GM10248 (cell line): ENCODE results near the gene ABCA13.

Source experiments
- CTCF ChIA-PET: fragments of 300-600 bp; sonication (Branson Sonifier 250); formaldehyde crosslinking; extraction: SDS; loops from one replicate; lab custom pipeline; 2021; ENCODE audit warnings: antibody characterized with exemption; lab: Yijun Ruan, JAX
- POLR2A ChIA-PET: fragments of 350-650 bp; sonication (Branson Sonifier 250); formaldehyde crosslinking; extraction: SDS; loops from one replicate; lab custom pipeline; 2020; ENCODE audit warnings: antibody characterized with exemption; lab: Yijun Ruan, JAX
- DNase-seq: peaks from one replicate; pipeline ENCODE4 v3.0.0; 2012; ENCODE audit errors: extremely low spot score
- CTCF ChIP-seq: IDR thresholded peaks from 2 replicates; pipeline ENCODE4 v1.5.1; 2012; ENCODE audit warnings: mild to moderate bottlenecking, low read depth; ENCODE audit errors: extremely low read depth, missing control alignments, control extremely low read depth

ABCA13 gene

DNA sequence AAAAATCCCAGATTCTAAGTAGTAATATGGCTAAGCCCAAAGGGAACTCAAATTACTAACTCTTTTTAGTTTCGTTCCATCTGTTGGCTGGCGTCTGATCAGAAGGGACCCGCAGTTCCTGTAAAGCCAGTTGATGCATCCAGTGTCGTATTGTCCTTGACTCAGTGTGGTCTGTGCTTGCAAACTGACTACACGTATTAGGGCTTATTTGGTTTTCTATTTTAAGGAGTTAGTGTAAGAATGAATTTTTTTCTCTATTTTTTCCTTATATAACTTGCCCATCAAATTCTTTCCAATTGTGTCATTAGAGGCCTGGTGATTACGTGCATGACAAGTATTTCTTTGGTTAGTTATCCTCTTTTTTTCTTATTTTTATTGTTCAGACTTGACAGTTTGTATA lies 9.7 kb downstream of the ABCA13 start:
- TF ChIP-seq CTCF = no peak
- CTCF ChIA-PET = no interaction called here
- POLR2A ChIA-PET = no interaction called here
- no peak for DNase-seq

GRCh38 chr7:48182718-48183369 lies 11.6 kb downstream of the ABCA13 start:
- no peak for DNase-seq
- CTCF ChIA-PET = interaction anchor here (1.4 kb wide), 1 partner anchor 9 kb away, joined by 4 read pairs; no protein-coding TSS in a partner anchor
- no peak for TF ChIP-seq CTCF
- POLR2A ChIA-PET = no interaction called here

GRCh38 chr7:48183370-48183743 lies 12.1 kb downstream of the ABCA13 start:
- no peak for TF ChIP-seq CTCF
- DNase-seq = no peak
- CTCF ChIA-PET = interaction anchor here (1.4 kb wide), 1 partner anchor 10 kb away, joined by 4 read pairs; no protein-coding TSS in a partner anchor
- POLR2A ChIA-PET = no interaction called here

DNA sequence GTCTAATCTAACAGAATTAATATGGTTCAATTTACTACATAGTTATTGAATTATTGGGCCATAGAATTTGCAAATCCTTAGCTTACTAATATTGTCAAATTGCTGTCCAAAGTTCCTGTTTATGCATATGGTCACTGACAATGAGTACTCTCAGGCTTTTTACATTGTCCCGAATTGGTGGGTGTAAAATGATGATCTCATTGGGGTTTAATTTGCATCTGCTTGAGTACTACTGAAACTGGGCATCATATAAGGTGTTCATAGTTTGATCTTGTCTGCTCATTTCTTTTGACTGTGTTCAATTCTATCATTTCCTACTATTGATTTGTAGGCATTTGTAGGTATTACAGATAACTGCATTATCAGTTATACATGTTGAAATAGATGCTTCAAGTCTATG lies 12.7 kb downstream of the ABCA13 start:
- no peak for TF ChIP-seq CTCF
- DNase-seq = no peak
- ChIA-PET POLR2A (no interaction called here), CTCF (no interaction called here)

DNA sequence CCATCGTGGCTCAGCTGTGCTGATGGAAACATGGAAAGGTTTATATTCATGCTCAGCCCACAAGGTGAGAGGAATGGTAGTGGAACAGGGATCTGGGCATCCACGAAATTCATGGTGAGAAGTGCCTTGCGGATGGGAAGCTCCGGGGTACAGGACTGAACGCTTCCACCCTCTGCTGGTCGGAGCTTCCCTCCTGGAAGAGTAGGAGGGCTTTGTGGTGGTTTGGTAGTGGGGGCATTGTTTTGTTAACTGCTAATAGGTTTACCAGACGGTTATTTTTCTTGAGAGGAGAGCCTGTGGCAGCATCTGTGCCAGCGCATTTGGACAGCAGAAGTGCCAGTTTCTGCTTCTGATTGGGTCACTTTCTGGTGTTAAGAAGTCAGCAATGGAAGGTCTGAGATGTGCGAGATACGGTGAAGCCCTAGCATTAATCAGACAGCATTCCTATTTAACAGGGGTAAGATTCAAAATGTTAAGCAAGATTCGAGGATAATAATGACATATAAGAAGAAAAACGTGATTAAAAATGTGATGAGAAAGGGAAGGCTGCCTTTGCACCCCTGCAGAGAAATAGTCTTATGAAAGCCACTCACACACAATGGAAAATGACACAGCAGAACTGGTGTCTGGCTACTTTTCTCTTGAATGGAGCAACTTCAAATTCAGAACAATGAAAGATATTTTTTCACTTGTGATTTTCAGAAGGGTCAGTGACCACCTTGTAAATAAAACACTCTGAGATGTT lies 17.7 kb downstream of the ABCA13 start:
- no peak for DNase-seq
- no peak for TF ChIP-seq CTCF
- ChIA-PET POLR2A (no interaction called here), CTCF (no interaction called here)

DNA sequence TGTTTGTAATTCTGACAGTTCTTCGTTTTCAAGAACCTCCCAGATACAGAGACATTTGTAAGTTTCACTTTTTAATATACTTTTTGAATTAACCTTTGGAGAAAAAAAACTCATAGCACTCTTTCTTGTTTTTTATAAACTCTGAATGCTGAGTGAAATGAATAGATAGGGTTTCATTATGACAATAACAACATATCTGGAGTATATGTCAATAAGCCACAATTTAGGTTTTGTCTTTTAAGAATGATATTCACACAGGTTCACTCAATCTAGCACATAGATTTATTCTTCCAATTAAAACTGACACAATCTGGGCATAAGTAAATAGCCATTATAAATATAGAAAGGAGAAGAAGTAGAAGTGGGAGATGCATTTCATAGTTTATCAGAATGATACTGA lies 21.7 kb downstream of the ABCA13 start:
- CTCF ChIA-PET = no interaction called here
- POLR2A ChIA-PET = no interaction called here
- no peak for TF ChIP-seq CTCF

More for the DNA sequence above, 21.7 kb downstream of the ABCA13 start:
- no peak for DNase-seq
